Prostate gland (tissue), 2 donors: ENCODE results near the gene TRAPPC2B. TPM values are rescaled to one million over a fixed set of nuclear protein-coding genes. Genes with fewer than 3 reads are reported as not detected.

ENCODE experiments used
- DNase-seq: peaks from one replicate; pipeline ENCODE4 v3.0.0-alpha.2; 2019; ENCODE audit warnings: low spot score
- H3K27ac ChIP-seq, 2 donors: fragments of 200-600 bp; sonication (generic); 2 replicates each; pipeline ENCODE4 v1.5.1; 2017 to 2019
- H3K27me3 ChIP-seq: fragments of 200-600 bp; sonication (generic); replicated peaks from 2 replicates; pipeline ENCODE4 v1.5.1; 2019; ENCODE audit not compliant: insufficient read depth
- H3K36me3 ChIP-seq, 2 donors: fragments of 200-600 bp; sonication (generic); 1 replicate in 1 of 2; 2 replicates in 1 of 2; pipeline versions ENCODE4 v1.5.1 to v1.8.1; 2017 to 2019
- H3K4me1 ChIP-seq: fragments of 200-600 bp; sonication (generic); replicated peaks from 2 replicates; pipeline ENCODE4 v1.5.1; 2019
- H3K4me3 ChIP-seq, 2 donors: fragments of 200-600 bp; sonication (generic); 2 replicates each; pipeline ENCODE4 v1.5.1; 2017 to 2019
- H3K9me3 ChIP-seq: fragments of 200-600 bp; sonication (generic); 2 replicates; pipeline ENCODE4 v1.5.1; 2017
- CTCF ChIP-seq, 4 experiments: fragments of 200-600 bp in 2 of 4; fragments of 450-650 bp in 2 of 4; sonication (generic) in 2 of 4; IDR thresholded peaks; 1 replicate in 3 of 4; 2 replicates in 1 of 4; pipeline ENCODE4 v1.5.1; 2016 to 2019; ENCODE audit warnings: antibody characterized with exemption in 4 of 4, mild to moderate bottlenecking in 2 of 4, moderate library complexity in 2 of 4
- POLR2A ChIP-seq: fragments of 450-650 bp; IDR thresholded peaks from one replicate; pipeline ENCODE4 v1.6.1; 2016; ENCODE audit warnings: antibody characterized with exemption, mild to moderate bottlenecking
- POLR2AphosphoS5 ChIP-seq: sonication (generic); formaldehyde crosslinking; IDR thresholded peaks from one replicate; pipeline ENCODE4 v1.6.1; 2017; ENCODE audit warnings: antibody characterized with exemption
- WGBS: methylation state at CpG from one replicate; pipeline ENCODE4 v1.1.5; 2018; 5-methylcytosine and 5-hydroxymethylcytosine counted together
- intact Hi-C: fragments of 100-400 bp; cut with DNase I; formaldehyde crosslinking; loops from one replicate; pipeline ENCODE4 v1.14.2; 2022
- total RNA-seq, 2 donors: library from RNA; depleted of rRNA; stranded (reverse); fragments of >200 nt; gene quantifications; one replicate each; pipeline ENCODE4 v1.1.0, GENCODE V29; 2016

TRAPPC2B gene
- total RNA-seq, 2 donors from 2014 or later: 14.0 to 24.7 TPM

GRCh38 chr19:57334191-57334590 is 29.2 kb upstream of the TRAPPC2B start:
- peaks cover 0 to under 1% of the 10 kb centered on the region in 2 donors for H3K36me3 ChIP-seq
- H3K9me3 ChIP-seq: no peaks in the 10 kb centered on the region
- intact Hi-C loops: no loop called here
- H3K27ac ChIP-seq: no peak overlapping the region
- DNase-seq: no peak
- WGBS: 48% methylated on average over 4 of the region's 4 CpGs
- H3K4me1 ChIP-seq: no peaks in the 10 kb centered on the region
- H3K27me3 ChIP-seq: no peaks in the 10 kb centered on the region
- TF ChIP-seq POLR2A (no peak), POLR2AphosphoS5 (no peak), CTCF (IDR thresholded peaks at IDR 0.05) (no peak)
- H3K4me3 ChIP-seq: no peak overlapping the region

DNA sequence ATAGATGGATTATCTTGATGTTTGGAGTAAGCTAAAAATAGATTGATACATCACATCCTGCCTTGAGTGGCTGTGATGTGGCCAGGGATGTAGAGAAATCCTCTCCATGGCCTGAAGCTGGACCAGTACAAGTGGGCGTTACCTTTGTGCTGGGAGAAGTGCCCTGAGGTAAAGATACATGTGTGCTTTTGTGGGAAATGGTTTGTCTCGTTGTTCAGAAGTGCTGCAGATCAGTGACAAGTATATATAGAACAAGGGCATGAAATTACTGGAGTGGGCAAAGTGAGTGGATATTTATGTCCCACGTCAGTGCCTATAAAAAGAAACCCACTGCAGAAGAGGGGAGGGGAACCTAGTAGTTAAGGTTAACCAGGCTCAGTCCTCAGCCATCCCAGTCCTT is 24.5 kb upstream of the TRAPPC2B start:
- Histone ChIP-seq H3K36me3 (no peaks in the 10 kb centered on the region), H3K9me3 (no peaks in the 10 kb centered on the region), H3K4me1 (no peaks in the 10 kb centered on the region), H3K27me3 (no peaks in the 10 kb centered on the region), H3K27ac (no peak overlapping the region), H3K4me3 (no peak overlapping the region)
- intact Hi-C loops: no loop called here
- WGBS: 60% methylated on average over 3 of the region's 3 CpGs
- TF ChIP-seq POLR2AphosphoS5 (no peak), CTCF (IDR thresholded peaks at IDR 0.05) (no peak), POLR2A (no peak)
- DNase-seq: no peak

- TF ChIP-seq CTCF (IDR thresholded peaks at IDR 0.05): no peak
- TF ChIP-seq POLR2A: no peak
- no peak for TF ChIP-seq POLR2AphosphoS5
- intact Hi-C loops: no loop called here
- H3K9me3 ChIP-seq: no peaks in the 10 kb centered on the region
- 81% methylated on average over 6 of the region's 6 CpGs for WGBS
- no peak overlapping the region for H3K27ac ChIP-seq
- no peaks in the 10 kb centered on the region for H3K36me3 ChIP-seq
- H3K4me3 ChIP-seq: no peak overlapping the region
- no peaks in the 10 kb centered on the region for H3K4me1 ChIP-seq
- H3K27me3 ChIP-seq: no peaks in the 10 kb centered on the region
- no peak for DNase-seq
These were observed 20.8 kb upstream of the TRAPPC2B start for GRCh38 chr19:57342582-57342981.

DNA sequence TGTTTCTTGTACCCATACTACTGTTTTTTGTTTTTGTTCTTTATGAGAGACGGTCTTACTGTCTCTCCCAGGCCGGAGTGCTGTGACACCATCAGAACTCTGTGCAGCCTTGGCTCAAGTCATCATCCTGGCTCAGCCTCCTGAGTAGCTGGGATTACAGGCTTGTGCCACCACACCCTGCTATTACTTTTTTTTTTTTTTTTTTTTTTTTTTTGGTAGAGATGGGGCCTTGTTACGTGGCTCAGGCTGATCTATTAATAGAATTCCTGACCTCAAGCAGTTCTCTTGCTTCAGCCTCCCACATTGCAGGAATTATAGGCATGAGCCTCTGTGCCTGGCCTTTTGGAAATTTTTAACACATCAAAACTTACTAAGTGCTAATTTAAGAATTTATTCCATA is 15.2 kb upstream of the TRAPPC2B start:
- intact Hi-C loops: no loop called here
- no peak for TF ChIP-seq POLR2A
- TF ChIP-seq POLR2AphosphoS5: no peak
- TF ChIP-seq CTCF (IDR thresholded peaks at IDR 0.05): no peak
- Histone ChIP-seq H3K27ac (no peak overlapping the region), H3K27me3 (no peaks in the 10 kb centered on the region), H3K36me3 (no peaks in the 10 kb centered on the region), H3K4me3 (no peak overlapping the region), H3K4me1 (peaks cover 2% of the 10 kb centered on the region), H3K9me3 (no peaks in the 10 kb centered on the region)
- DNase-seq: no peak
- 69% methylated on average over 3 of the region's 3 CpGs for whole genome bisulfite sequencing

DNA sequence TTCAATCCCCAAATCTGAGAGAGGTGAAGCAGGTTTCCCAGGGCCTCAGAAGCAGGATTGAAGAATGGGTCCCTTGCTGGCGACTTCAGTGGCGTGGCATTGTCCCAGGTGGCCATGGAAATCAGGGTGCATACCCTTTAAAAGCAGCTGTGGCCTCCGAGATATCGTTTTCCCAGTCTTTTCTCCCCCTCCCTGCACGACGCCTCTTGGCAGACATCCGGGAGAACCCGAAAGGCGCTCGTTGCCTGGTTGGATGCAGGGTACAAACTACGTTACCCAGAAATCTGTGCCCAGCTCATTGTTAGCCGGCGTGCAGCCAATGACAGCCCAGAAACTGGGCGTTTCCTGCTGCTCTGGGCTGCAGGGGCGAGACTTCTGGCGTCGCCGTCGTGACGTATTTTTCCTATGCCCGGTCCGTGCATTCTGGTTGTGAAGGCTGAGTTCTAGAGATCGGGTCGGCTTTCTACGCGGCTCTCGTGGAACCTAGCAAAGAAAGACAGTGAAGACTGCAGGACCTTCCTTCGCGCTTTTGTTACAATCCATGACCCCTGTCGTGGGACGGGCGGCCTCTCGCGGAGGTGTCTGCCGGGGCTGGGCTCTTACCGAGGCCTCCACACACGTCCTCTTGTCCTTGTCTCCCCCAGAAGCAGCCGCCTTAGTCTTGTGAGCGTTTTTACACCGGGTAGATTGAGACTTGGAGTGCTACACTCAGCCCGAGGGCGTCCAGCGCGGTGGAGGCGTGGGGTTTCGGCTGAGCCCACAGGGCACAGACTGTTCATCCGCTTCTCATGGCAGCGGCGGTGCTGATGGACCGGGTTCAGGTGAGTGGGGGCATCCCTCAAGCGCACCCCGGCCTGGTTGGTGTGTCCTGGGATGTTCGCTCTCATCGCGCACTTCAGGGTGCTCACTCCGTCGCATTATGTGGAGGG is 12.2 kb upstream of the TRAPPC2B start, which contains the start of gene ZNF304:
Gene ZNF304, plus strand, starts transcription at position 395 of the 929 bp plus-strand sequence. Its CDS starts 394 bp downstream, at position 789.
- WGBS: under 1% methylated on average over 49 of the region's 57 CpGs
- Histone ChIP-seq H3K36me3 (peaks cover 0 to 23% of the 10 kb centered on the region in 2 donors), H3K9me3 (no peaks in the 10 kb centered on the region), H3K27ac (peak within 1 kb of the TSS; percentile 78 to 82), H3K27me3 (no peaks in the 10 kb centered on the region), H3K4me1 (peaks cover 2% of the 10 kb centered on the region), H3K4me3 (peak within 1 kb of the TSS; percentile 87 to 88)
- no peak for TF ChIP-seq POLR2A
- TF ChIP-seq CTCF (IDR thresholded peaks at IDR 0.05): no peak
- peak; percentile 97 for TF ChIP-seq POLR2AphosphoS5
- DNase-seq: peak; percentile 94
- intact Hi-C loops: no loop called here
